Cardiac fibroblast (primary cell): Measurements from ENCODE around the gene HCCS.

ENCODE experiments used
- DNase-seq, 2 donors: peaks; one replicate each; pipeline versions ENCODE4 v3.0.0 to v3.0.0-alpha.2; 2010; ENCODE audit warnings: low read depth in 2 of 2
- H3K4me3 ChIP-seq, 2 donors: replicated peaks in 1 of 2; 1 replicate in 1 of 2; 2 replicates in 1 of 2; pipeline ENCODE4 v1.5.1; 2011; ENCODE audit warnings: low read depth in 2 of 2, low read length in 2 of 2, mild to moderate bottlenecking in 2 of 2, moderate library complexity in 1 of 2
- CTCF ChIP-seq: IDR thresholded peaks from one replicate; pipeline ENCODE4 v1.5.1; 2011; ENCODE audit warnings: low read depth, mild to moderate bottlenecking, low read length, inconsistent platforms

The HCCS gene

GRCh38 chrX:11103751-11104150 is 7.4 kb upstream of the HCCS start:
- TF ChIP-seq CTCF, result no peak

GRCh38 chrX:11105080-11105479 is 6.1 kb upstream of the HCCS start:
- H3K4me3 ChIP-seq, result no peak overlapping the region
- no peak for TF ChIP-seq CTCF
- peak; percentile 41 to 49 for DNase-seq

More at GRCh38 chrX:11103751-11104150, 7.4 kb upstream of the HCCS start:
- DNase-seq, result no peak
- H3K4me3 ChIP-seq, result no peak overlapping the region

GRCh38 chrX:11108253-11108941 is 2.7 kb upstream of the HCCS start:
- TF ChIP-seq CTCF, result no peak
- H3K4me3 ChIP-seq, result no peak overlapping the region
- no peak for DNase-seq

- no peak overlapping the region for H3K4me3 ChIP-seq
- no peak for TF ChIP-seq CTCF
- DNase-seq, result no peak
Observed at GRCh38 chrX:11109968-11110367, 1.2 kb upstream of the HCCS start.

GRCh38 chrX:11111947-11112346 is 815 bp downstream of the HCCS start:
- no peak for DNase-seq
- H3K4me3 ChIP-seq, result peak overlapping the region; percentile 82 to 88
- TF ChIP-seq CTCF, result no peak

GRCh38 chrX:11113731-11114130 is 2.6 kb downstream of the HCCS start:
- TF ChIP-seq CTCF, result no peak
- DNase-seq, result peak in 1 of 2 donors; percentile 16
- no peak overlapping the region for H3K4me3 ChIP-seq

GRCh38 chrX:11117745-11118144 is 6.6 kb downstream of the HCCS start:
- TF ChIP-seq CTCF, result no peak
- no peak for DNase-seq
- H3K4me3 ChIP-seq, result no peak overlapping the region
